GM10248 (cell line): ENCODE measurements around the gene NMNAT2.

Experiments
- CTCF ChIA-PET: fragments of 300-600 bp; sonication (Branson Sonifier 250); formaldehyde crosslinking; extraction: SDS; loops from one replicate; lab custom pipeline; 2021; ENCODE audit warnings: antibody characterized with exemption; lab: Yijun Ruan, JAX
- POLR2A ChIA-PET: fragments of 350-650 bp; sonication (Branson Sonifier 250); formaldehyde crosslinking; extraction: SDS; loops from one replicate; lab custom pipeline; 2020; ENCODE audit warnings: antibody characterized with exemption; lab: Yijun Ruan, JAX
- DNase-seq: peaks from one replicate; pipeline ENCODE4 v3.0.0; 2012; ENCODE audit errors: extremely low spot score
- TF ChIP-seq, protein P1 (sequence below): IDR thresholded peaks from 2 replicates; pipeline ENCODE4 v1.5.1; 2012; ENCODE audit warnings: mild to moderate bottlenecking, low read depth; ENCODE audit errors: extremely low read depth, missing control alignments, control extremely low read depth

NMNAT2 gene

DNA sequence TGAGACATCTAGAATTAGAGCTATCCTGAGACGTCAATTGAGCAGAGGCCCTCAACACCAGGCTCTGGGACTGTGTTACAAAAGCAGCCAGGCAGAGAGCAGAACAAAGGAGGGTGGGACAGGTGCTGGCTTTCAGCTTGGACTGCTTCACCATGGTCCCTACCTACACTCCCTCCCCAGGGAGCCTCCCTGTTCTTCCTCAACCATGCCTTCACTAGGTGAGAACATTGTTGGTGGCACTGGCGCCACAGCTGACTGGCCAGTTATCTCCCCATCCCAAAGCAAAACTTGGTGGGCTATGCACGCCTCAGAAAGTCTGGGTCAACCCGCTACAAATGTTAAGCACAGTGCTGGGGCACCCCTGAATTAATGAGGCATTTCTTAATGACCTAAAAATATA, 87.8 kb downstream of the NMNAT2 start:
- DNase-seq: no peak
- POLR2A ChIA-PET: no interaction called here
- TF ChIP-seq, protein P1, sequence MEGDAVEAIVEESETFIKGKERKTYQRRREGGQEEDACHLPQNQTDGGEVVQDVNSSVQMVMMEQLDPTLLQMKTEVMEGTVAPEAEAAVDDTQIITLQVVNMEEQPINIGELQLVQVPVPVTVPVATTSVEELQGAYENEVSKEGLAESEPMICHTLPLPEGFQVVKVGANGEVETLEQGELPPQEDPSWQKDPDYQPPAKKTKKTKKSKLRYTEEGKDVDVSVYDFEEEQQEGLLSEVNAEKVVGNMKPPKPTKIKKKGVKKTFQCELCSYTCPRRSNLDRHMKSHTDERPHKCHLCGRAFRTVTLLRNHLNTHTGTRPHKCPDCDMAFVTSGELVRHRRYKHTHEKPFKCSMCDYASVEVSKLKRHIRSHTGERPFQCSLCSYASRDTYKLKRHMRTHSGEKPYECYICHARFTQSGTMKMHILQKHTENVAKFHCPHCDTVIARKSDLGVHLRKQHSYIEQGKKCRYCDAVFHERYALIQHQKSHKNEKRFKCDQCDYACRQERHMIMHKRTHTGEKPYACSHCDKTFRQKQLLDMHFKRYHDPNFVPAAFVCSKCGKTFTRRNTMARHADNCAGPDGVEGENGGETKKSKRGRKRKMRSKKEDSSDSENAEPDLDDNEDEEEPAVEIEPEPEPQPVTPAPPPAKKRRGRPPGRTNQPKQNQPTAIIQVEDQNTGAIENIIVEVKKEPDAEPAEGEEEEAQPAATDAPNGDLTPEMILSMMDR: no peak
- CTCF ChIA-PET: interaction anchor here (0.7 to 1.9 kb wide), 2 partner anchors 12 to 368 kb away, joined by 3 to 12 read pairs; no protein-coding TSS in a partner anchor

DNA sequence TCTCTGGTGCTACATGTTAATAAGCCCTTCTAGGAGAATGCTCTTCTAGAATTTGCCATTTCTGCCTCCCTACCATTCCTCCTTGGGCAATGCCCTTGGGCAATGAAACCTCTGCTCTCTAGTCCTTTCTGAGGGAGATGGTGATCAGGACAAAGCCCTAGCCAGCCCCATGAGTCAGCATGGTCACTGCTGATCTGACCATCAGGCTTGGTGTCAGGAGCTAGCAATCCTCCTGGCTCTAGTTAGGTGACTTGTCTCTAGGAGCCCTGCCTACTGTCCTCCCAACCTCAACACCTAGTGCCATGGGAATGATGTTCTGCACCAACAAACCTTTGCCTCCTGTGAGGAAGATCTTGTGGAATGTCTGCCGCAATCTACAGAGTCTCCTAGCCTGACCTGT, 89.8 kb downstream of the NMNAT2 start:
- ChIA-PET POLR2A (no interaction called here), CTCF (interaction anchor here (1.2 to 1.3 kb wide), 2 partner anchors 11 to 16 kb away, joined by 3 to 4 read pairs; no protein-coding TSS in a partner anchor)
- no peak for DNase-seq
- TF ChIP-seq, protein P1: no peak

DNA sequence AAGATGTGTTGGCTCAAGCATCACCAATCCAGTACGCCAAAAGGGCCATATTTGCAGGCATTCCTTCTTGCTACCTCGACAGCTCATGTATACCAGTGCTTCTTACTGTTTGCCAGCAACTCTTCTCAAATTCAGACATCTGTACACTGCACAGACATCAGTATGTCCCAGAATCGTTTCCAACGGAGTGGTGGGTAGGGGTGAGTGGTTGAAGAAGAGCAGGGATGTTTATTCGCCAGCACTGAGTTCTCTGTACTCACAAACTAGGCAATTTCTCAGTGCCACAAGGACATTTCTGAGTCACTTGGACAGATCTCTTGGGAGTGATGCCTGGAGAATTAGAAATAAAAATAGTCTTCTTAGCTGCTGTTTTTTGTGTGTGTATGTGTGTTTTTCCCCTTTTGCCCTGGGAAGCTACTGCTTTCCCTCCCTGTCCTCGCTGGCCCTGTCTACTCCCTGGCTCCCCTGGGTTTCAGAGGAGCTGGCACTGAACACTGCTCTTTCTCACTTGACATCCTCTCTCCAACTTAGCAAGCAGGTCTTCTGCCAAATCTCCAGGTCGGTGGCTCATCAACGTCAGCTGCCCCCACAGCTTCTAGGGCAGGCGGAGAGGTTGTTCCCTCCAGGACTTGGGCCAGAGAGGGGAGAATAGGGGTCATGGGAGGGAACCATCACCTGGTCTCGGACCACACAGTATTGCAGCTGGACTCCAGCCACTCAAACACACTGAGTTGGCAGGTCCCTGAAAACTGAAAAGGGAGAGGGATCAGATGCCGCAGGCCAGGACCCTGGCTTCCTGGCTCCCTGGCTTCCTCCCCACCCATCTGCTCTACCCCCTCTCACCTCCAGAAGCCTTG, 90.5 kb downstream of the NMNAT2 start:
- CTCF ChIA-PET: interaction anchor here (0.9 to 1.7 kb wide), 4 partner anchors 9 to 21 kb away, joined by 3 to 6 read pairs (median 4); no protein-coding TSS in a partner anchor
- TF ChIP-seq, protein P1: no peak
- POLR2A ChIA-PET: no interaction called here
- no peak for DNase-seq

DNA sequence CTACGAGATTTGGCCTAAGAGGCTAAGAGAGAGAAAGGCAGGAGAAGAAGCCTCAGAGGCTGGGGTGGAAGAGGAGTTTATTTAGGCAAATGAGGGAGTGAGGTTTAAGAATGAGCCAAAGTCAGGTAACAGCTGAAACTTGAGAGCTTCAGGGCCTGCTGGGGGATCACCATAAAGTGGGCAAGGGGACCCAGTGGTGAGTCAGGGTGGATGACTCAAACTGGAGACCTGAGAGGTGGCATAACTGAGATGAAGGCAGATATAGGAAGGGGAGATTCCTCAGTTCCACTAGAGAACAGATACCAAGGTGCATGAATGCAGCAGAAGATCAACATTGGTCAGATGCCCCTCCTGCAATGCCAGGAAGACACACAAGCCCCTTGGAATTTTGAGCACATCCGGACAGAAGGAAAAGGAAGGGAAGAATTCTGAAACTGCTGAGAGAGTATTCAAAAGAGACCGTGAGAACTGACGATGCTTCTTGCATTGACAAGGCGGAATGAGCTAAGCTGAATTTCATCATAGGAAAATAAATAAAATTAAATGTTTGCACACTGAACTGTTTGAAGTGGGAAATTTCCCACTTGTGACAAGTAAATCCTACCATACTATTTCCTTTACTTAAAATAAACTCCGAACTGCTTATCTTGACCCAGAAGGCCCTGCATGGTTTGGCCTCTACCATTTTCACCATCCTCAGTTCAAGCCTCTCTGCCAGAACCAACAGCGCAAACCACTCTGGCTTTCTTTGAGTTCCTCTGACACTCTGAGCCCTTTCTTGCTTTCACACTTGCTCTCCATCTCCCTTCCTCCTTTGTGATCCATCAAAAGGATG, 94.1 kb downstream of the NMNAT2 start:
- CTCF ChIA-PET: interaction anchor here (1.0 to 1.3 kb wide), 4 partner anchors 9 to 91 kb away, joined by 3 read pairs; no protein-coding TSS in a partner anchor
- no peak for DNase-seq
- POLR2A ChIA-PET: no interaction called here
- TF ChIP-seq, protein P1: no peak

DNA sequence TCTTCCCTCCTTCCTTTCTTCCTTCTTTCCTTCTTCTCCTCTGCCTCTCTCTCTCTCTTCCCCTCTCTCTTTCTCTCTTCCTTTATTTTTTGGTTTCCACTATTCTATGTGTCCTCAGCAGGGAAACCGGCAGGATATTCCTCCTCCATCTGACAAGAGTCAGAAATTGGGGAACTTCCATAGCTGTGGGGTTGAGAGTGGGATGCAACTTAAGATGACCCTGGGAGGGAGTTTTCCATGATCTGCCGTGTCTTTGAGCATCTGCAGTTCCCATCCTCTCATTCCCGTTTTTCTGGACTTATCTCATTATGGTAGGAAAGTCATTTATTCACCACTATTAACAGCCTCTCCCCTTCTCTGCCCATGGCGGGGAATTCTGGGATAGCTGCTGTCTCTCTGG, 98.6 kb downstream of the NMNAT2 start:
- TF ChIP-seq, protein P1: no peak
- ChIA-PET POLR2A (no interaction called here), CTCF (interaction anchor here (0.8 to 6.9 kb wide), 9 partner anchors 7 to 365 kb away, joined by 3 to 64 read pairs (median 5); no protein-coding TSS in a partner anchor)
- DNase-seq: no peak

DNA sequence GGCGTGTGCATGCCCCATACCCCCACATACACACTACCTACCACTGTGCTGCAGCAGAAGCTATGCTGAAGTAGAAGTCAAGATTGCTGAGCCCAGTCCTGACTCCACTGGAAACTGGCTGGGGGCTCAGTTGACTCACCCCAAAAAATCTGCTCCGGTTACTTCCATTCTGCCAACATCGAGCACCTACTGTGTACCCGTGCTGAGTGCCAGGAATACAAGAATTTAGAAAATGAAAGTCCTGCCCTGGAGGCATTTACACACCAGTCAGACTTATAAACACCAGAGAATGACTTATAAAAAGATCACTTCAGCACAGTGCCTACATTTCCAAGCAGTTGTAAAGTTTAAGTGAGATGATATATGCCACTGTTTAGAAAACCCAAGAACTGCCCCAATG, 99.1 kb downstream of the NMNAT2 start:
- CTCF ChIA-PET: interaction anchor here (0.7 to 6.9 kb wide), 13 partner anchors 8 to 731 kb away, joined by 3 to 64 read pairs (median 6); partner anchors contain the start of gene RNASEL
- TF ChIP-seq, protein P1: no peak
- POLR2A ChIA-PET: no interaction called here
- DNase-seq: no peak
